Frontal cortex (tissue), 4 donors: ENCODE results near the gene SLC30A10. TPM values are rescaled to one million over a fixed set of nuclear protein-coding genes. Genes with fewer than 3 reads are reported as not detected.
"Not testable (repeated sequence)": the region's sequence is repeated elsewhere in the genome, so short reads cannot be mapped to it uniquely, and the experiment has no call there.

Experiments used
- DNase-seq, 2 donors: peaks; one replicate each; pipeline ENCODE4 v3.0.0; 2012; ENCODE audit warnings: low spot score in 2 of 2
- FAIRE-seq: peaks from 2 replicates; lab custom pipeline; 2012; peaks lifted over from hg19 to GRCh38; lab: Jason Lieb, UNC
- small RNA-seq: library from RNA; depleted of rRNA; stranded (forward); fragments of <200 nt; gene quantifications from one replicate; pipeline ENCODE3, GENCODE V24; 2014
- total RNA-seq: library from RNA; depleted of rRNA; stranded (reverse); fragments of >200 nt; gene quantifications from one replicate; pipeline ENCODE4 v1.2.3, GENCODE V29; 2014
- donor health status: control.
- donor health status: control.
- donor health status: control.

Gene SLC30A10
- total RNA-seq, 1 donor from 2014 or later = 19.2 TPM

DNA sequence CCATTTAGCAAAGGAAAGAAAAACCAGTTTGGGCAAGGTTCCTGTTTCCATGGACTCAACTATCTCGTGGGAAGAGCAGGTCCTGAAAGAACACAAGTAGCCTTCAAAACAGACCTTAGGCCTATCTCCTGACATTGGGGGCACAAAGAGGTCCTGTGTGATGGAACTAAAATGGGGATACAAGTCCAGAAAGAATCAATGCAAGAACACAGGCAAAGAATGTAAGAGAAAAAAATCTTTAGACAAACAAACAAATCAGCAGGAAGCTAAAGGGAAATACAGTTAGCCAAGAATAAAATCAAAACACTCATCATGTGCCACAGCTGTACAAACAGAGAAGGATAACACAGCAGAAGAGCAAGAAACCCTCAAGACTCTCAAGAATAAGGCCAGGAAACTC, 28.2 kb downstream of the SLC30A10 start:
- FAIRE-seq (no peak), DNase-seq (no peak)

DNA sequence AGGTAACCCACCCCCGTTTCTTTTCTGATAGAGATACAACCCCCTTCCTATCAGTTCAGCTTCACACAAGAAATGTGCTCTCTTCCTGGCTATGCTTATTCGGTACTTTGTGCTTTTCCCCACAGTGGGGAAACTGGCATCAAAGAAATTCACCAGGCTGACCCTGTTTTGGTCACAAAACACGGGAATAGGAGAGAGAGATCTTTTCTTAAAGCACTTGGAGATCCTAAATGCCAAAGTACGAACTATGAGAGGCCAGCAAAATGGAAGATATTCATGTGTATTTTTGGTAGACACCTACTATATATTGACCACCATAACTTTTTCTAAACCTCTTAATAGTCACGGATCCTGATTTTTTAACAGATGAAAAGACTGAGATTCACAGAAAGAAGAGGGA, 30.0 kb downstream of the SLC30A10 start:
- DNase-seq (no peak), FAIRE-seq (no peak)

DNA sequence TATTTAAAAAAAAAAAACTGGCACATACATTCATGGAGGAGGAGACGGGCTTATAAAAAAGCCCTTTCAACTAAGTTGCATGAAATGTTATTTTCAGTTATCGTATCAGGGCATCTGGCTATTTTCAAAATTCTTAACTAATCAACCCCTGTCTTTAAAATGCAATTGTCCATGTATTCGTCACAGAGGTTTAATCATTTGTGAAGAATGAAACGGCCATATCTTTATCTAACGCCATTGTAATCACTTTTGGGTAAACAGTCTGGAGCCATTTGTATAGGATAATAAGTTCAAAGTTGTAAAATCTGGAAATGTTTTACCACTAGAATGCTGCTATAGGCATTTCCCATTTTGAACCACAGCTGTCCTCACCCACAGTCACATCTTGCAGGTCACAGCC, 30.4 kb downstream of the SLC30A10 start:
- FAIRE-seq (no peak), DNase-seq (no peak)

DNA sequence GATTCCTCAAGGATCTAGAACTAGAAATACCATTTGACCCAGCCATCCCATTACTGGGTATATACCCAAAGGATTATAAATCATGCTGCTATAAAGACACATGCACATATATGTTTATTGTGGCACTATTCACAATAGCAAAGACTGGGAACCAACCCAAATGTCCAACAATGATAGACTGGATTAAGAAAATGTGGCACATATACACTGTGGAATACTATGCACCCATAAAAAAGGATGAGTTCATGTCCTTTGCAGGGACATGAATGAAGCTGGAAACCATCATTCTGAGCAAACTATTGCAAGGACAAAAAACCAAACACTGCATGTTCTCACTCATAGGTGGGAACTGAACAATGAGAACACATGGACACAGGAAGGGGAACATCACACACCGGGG, 36.1 kb downstream of the SLC30A10 start:
- not testable (repeated sequence) for DNase-seq, FAIRE-seq

DNA sequence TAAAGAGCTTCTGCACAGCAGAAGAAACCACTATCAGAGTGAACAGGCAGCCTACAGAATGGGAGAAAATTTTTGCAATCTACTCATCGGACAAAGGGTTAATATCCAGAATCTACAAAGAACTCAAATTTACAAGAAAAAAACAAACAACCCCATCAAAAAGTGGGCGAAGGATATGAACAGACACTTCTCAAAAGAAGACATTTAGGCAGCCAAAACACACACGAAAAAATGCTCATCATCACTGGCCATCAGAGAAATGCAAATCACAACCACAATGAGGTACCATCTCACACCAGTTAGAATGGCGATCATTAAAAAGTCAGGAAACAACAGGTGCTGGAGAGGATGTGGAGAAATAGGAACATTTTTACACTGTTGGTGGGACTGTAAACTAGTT, 36.5 kb downstream of the SLC30A10 start:
- FAIRE-seq, DNase-seq: not testable (repeated sequence)

DNA sequence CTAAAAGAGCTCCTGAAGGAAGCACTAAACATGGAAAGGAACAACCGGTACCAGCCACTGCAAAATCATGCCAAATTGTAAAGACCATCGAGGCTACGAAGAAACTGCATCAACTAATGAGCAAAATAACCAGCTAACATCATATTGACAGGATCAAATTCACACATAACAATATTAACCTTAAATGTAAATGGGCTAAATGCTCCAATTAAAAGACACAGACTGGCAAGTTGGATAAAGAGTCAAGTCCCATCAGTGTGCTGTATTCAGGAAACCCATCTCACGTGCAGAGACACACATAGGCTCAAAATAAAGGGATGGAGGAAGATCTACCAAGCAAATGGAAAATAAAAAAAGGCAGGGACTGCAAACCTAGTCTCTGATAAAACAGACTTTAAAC, 39.7 kb downstream of the SLC30A10 start:
- not testable (repeated sequence) for FAIRE-seq, DNase-seq

DNA sequence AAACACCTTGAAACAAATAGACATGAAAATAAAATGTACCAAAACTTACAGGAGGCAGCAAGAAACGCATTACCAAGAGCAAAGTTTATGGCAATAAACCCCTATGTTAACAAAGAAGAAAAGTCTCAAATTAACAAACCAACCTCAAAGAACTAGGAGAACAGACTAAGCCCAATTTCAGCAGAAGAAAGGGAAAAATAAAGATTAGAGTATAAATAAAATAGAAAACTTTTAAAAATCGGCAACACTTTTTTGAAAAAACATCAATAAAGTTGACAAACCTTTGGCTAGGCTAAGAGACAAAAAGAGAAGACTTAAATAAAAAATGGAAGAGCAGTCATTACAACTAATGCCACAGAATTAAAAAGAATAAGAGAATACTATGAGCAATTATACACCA, 42.7 kb downstream of the SLC30A10 start:
- FAIRE-seq = no peak

DNA sequence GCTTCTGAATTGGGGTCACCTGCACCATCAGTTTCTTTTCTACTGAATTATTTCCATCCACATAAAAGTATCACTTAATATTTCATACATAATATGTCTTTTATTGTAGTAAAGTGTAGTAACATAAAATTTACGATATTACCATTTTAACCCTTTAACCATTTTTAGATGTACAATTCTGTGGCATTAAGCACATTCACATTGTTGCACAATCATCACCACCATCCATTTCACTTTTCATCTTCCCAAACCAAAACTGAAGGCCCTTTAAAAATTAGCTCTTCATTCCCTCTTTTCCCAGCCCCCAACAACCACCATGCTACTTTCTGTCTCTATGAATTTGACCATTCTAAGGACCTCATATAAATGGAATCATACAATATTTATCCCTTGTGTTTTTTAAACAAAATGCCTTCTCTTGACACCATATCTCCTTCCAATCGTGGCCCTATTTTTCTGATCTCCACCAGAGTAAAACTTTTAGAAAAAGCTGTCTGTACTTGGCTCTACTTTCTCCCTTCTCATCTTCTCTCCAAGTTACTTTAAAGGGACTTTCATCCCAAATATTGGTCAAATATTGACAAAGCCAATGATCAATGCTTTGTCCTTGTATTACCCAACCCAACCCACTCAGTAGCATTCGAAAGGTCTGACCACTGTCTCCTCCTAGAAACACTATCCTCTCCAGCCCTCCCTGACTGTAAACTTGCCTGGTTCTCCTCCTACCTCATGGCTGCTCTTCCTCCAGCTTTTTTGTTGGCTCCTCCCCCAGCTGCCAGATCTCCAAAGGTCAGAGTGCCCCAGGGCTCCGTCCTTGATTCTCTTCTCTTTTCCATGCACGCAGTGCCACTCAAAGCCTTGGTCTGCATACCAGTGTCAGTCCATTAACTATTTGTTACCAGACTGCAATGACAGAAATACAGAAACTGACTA, 44.7 kb downstream of the SLC30A10 start:
- DNase-seq (no peak), FAIRE-seq (no peak)

More for the DNA sequence above, 42.7 kb downstream of the SLC30A10 start:
- no peak for DNase-seq

DNA sequence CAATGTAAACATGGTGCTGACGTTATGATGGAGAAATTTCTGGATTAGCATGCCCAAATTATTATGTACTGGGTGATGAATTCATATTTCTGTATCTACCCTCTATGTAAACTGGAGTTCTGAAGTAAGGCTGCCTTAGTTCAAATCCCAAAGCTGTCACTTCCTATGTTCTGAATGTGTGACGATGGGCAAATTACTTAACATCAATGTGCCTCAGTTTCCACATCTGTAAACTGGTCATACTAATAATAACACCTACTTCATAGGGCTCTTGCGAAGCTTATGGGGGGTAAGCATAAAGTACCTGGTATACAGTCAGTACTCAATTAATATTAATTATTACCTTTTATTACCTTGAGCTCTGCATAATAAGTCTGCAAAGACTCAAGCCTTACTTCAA, 45.6 kb downstream of the SLC30A10 start:
- no peak for FAIRE-seq

DNA sequence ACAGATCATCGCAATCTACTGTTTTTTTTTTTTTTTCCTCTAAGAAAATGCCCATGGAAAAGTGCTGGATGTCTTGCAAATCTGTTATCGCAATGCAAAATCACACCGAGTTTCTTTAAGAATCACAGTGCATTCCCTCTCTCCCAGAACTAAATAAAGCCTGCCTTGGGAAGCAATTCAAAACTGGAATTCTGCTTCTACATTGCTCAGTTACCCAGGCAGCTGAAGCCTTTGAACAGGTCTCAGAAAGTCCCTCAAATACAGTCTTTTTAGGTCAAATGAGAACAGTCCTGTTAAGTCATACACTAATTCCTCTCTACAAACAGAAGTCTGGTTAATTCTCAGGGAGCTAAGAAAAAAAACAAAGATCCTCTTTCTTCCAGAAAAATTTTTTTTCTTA, 46.3 kb downstream of the SLC30A10 start:
- DNase-seq (no peak), FAIRE-seq (no peak)

More for the DNA sequence above, 45.6 kb downstream of the SLC30A10 start:
- DNase-seq = no peak

DNA sequence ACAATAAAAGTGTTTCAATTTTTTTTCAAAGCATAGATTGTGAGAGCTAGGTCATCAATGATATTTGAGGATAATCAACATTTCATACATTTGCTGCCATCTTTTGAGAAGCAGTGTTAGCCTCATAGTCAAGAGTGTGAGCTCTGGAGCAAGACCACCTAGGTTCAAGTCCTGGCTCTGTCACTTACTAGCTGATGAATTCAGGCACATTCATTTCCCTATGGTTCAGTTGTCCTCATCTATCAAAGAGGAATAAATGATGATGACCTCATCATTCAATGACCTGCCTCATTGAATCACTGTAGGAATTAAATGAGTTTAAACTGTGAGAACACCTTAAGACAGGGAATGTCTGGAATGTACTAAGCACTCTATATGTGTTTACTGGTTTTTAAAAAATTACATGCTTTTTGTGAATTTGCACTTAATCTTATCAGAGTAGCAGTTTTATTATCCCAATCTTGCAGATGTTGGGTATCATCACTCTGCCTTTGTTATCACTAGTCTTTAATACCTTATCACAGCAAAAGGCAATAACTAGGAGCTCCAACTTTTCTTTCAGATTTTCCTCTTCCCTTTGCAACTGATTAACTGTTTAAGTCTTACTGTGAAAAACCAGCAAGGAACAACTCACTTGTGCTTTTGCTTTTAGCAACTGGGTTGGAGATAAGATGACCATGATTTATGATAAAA, 47.4 kb downstream of the SLC30A10 start:
- DNase-seq = no peak
- FAIRE-seq = no peak

DNA sequence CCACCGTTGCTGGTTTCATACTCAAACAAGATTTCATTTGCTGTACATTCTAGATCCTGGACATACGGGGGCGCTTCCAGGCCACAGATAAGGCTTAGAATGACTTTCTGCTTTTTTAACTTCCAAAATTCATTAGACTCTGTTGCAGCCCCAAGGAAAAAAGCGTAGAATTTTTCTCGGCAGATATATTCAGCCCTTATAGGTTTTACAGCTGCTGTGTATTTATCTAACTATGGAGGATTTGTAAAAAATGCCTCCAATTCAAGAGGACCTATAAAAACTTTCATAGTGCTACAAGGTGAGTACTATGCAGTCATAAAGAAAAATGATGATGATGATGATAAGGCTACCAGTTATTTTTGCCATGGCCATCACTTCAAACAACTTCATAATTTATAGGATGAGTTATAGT, 51.6 kb downstream of the SLC30A10 start:
- no peak for FAIRE-seq

DNA sequence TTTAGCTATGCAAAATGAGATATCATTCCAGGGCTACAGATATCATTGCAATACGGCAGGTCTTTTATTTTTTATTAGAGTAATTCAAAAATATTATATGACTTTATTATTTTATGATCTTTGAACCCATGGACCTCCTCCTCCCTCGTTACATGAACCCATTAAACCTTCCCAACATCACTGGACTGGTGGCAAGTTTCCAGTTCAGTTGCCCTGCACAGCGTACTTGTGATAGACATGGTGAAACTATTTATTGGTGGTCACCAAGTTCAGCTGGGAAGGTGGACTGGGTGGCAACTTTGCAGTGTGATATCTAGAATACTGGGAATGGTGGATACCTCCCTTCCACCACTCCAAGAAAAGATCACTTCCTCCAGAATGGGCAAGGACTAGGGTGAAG, 52.5 kb downstream of the SLC30A10 start:
- no peak for FAIRE-seq
- DNase-seq = no peak

More for the DNA sequence above, 51.6 kb downstream of the SLC30A10 start:
- DNase-seq = no peak

DNA sequence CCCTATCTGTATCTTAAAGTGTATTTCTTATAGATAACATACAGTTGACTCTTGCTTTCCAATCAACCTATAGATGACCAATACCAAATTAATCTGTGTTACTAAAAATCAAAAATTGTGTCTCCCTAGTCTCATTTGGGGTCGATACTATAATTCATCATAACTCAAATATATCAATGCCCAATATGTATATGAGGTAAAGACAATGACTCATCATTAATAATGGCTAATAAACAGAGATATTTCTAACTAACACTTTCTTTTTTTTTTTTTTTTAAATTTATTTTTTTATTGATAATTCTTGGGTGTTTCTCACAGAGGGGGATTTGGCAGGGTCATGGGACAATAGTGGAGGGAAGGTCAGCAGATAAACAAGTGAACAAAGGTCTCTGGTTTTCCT, 55.8 kb downstream of the SLC30A10 start:
- FAIRE-seq, DNase-seq: not testable (repeated sequence)

DNA sequence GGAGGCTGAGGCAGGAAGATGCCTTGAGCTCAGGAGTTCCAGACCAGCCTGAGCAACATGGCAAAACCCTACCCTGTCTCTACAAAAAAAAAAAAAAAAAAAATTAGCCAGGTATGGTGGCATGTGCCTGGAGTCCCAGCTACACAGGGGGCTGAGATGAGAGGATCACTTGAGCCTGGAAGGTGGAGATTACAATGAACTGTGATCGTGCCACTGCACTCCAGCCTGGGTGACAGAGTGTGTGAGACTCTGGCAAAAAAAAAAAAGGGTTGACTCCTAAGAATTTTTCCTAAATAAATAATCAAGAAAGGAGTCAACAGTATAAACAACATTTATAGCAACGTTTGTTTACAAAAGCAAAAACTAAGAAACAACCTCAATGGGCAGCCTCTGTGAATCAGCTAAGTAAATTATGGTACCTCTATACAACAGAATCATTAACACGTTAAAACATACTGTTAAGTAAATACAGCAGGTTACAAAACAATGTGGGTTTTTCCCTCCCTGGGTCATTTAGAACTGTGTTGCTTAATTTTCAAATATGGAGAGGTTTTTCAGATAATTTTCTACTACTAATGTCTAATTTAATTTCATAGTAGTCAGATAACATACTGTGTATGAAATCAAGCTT, 56.8 kb downstream of the SLC30A10 start:
- DNase-seq = no peak
- no peak for FAIRE-seq

DNA sequence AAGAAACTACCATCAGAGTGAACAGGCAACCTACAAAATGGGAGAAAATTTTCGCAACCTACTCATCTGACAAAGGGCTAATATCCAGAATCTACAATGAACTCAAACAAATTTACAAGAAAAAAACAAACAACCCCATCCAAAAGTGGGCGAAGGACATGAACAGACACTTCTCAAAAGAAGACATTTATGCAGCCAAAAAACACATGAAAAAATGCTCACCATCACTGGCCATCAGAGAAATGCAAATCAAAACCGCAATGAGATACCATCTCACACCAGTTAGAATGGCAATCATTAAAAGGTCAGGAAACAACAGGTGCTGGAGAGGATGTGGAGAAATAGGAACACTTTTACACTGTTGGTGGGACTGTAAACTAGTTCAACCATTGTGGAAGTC, 59.7 kb downstream of the SLC30A10 start:
- FAIRE-seq, DNase-seq: not testable (repeated sequence)

Small RNAs within 50 kb of the gene (small RNA-seq; reads per million reads assigned to genes)
- gene RF00012 = not detected

Other genes starting within 250 kb of the SLC30A10 start
- gene EPRS1, start 117.9 kb upstream of the SLC30A10 start, total RNA-seq = 199 TPM
- 25.7 TPM for gene BPNT1, start 161.2 kb upstream of the SLC30A10 start, total RNA-seq
- 76.6 TPM for gene IARS2, start 165.6 kb upstream of the SLC30A10 start, total RNA-seq